C4-2B (cell line): ENCODE results near the gene ARHGAP26.

Experiments
- ZFX ChIP-seq: fragments of 450-650 bp; IDR thresholded peaks from 2 replicates; pipeline ENCODE4 v1.6.1; 2017
- TF ChIP-seq, protein P1 (sequence below): fragments of 450-650 bp; conservative IDR thresholded peaks from 2 replicates; pipeline ENCODE4 v1.5.1; 2017; ENCODE audit warnings: mild to moderate bottlenecking

- TF ChIP-seq, protein P1, sequence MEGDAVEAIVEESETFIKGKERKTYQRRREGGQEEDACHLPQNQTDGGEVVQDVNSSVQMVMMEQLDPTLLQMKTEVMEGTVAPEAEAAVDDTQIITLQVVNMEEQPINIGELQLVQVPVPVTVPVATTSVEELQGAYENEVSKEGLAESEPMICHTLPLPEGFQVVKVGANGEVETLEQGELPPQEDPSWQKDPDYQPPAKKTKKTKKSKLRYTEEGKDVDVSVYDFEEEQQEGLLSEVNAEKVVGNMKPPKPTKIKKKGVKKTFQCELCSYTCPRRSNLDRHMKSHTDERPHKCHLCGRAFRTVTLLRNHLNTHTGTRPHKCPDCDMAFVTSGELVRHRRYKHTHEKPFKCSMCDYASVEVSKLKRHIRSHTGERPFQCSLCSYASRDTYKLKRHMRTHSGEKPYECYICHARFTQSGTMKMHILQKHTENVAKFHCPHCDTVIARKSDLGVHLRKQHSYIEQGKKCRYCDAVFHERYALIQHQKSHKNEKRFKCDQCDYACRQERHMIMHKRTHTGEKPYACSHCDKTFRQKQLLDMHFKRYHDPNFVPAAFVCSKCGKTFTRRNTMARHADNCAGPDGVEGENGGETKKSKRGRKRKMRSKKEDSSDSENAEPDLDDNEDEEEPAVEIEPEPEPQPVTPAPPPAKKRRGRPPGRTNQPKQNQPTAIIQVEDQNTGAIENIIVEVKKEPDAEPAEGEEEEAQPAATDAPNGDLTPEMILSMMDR = no peak
- TF ChIP-seq ZFX = no peak
Measured at GRCh38 chr5:142789206-142789605, 19.0 kb downstream of the ARHGAP26 start.
